Endothelial cell of umbilical vein (primary cell): ENCODE measurements around the gene TBC1D5. TPM values are rescaled to one million over a fixed set of nuclear protein-coding genes. Genes with fewer than 3 reads are reported as not detected.

Source experiments
- BruUV-seq: library from RNA; stranded (reverse); fragments of 400-500 nt; replicated peaks from 2 replicates; lab custom pipeline; 2021; lab: Mats Ljungman, UMichigan
- CTCF ChIA-PET: fragments of 300-600, 350-600 bp; sonication (Branson Sonifier 250); formaldehyde crosslinking; loops from one replicate; lab custom pipeline; 2021; ENCODE audit warnings: antibody characterized with exemption, inconsistent platforms; lab: Charles Lee
- POLR2A ChIA-PET: fragments of 300-600, 350-600 bp; sonication (Branson Sonifier 250); formaldehyde crosslinking; loops from one replicate; lab custom pipeline; 2021; ENCODE audit warnings: antibody characterized with exemption, inconsistent platforms; lab: Charles Lee
- DNase-seq: peaks from one replicate; pipeline ENCODE4 v3.0.0-alpha.2; 2011; ENCODE audit warnings: low read depth, low spot score
- FAIRE-seq: peaks from 2 replicates; lab custom pipeline; 2011; peaks lifted over from hg19 to GRCh38; lab: Jason Lieb, UNC
- H2AFZ ChIP-seq: 2 replicates; pipeline ENCODE4 v1.6.0; 2012; ENCODE audit warnings: low read depth, low read length, control low read depth, inconsistent platforms
- H3K27ac ChIP-seq: 2 replicates; pipeline ENCODE4 v1.5.1; 2011; ENCODE audit warnings: low read depth, mild to moderate bottlenecking, control low read depth, low read length, moderate library complexity; ENCODE audit not compliant: insufficient read depth
- H3K27me3 ChIP-seq, 2 experiments: 2 replicates each; pipeline versions ENCODE4 v1.6.0 to v1.6.1; 2011; ENCODE audit warnings: low read length in 2 of 2, mixed read lengths in 1 of 2; ENCODE audit not compliant: control insufficient read depth in 2 of 2, insufficient read depth in 2 of 2
- H3K36me3 ChIP-seq, 2 experiments: 2 replicates in 1 of 2; 3 replicates in 1 of 2; pipeline ENCODE4 v1.5.1; 2011; ENCODE audit warnings: low read length in 2 of 2, mild to moderate bottlenecking in 1 of 2, moderate library complexity in 1 of 2; ENCODE audit not compliant: control insufficient read depth in 2 of 2, insufficient read depth in 2 of 2; ENCODE audit errors: extremely low read depth in 1 of 2
- H3K4me1 ChIP-seq: 3 replicates; pipeline ENCODE4 v1.5.1; 2011; ENCODE audit warnings: mild to moderate bottlenecking, low read length; ENCODE audit not compliant: control insufficient read depth, insufficient read depth; ENCODE audit errors: extremely low read depth
- H3K4me2 ChIP-seq: 2 replicates; pipeline ENCODE4 v1.6.1; 2011; ENCODE audit warnings: low read length, control low read depth, mixed read lengths; ENCODE audit not compliant: insufficient read depth
- H3K4me3 ChIP-seq, 3 experiments: fragments of 200-600 bp in 1 of 3; sonication (generic), shearing (Covaris generic) in 1 of 3; replicated peaks in 1 of 3; 2 replicates each; pipeline ENCODE4 v1.5.1; 2011 to 2016; ENCODE audit warnings: control low read depth in 3 of 3, low read length in 3 of 3, mild to moderate bottlenecking in 2 of 3, inconsistent platforms in 1 of 3, low read depth in 1 of 3, moderate library complexity in 1 of 3; ENCODE audit not compliant: insufficient read depth in 1 of 3
- H3K79me2 ChIP-seq: 2 replicates; pipeline ENCODE4 v1.6.0; 2012; ENCODE audit warnings: low read length, inconsistent platforms; ENCODE audit not compliant: control insufficient read depth, insufficient read depth
- H3K9ac ChIP-seq: replicated peaks from 2 replicates; pipeline ENCODE3; 2011; ENCODE audit warnings: low read length, control low read depth; ENCODE audit not compliant: insufficient read depth; ENCODE audit errors: extremely low read depth
- H3K9me1 ChIP-seq: replicated peaks from 3 replicates; pipeline ENCODE4 v1.6.0; 2011; ENCODE audit warnings: mild to moderate bottlenecking, low read length; ENCODE audit not compliant: control insufficient read depth, insufficient read depth; ENCODE audit errors: extremely low read depth
- H3K9me3 ChIP-seq: replicated peaks from 2 replicates; pipeline ENCODE4 v1.5.1; 2012; ENCODE audit warnings: low read length, inconsistent platforms; ENCODE audit not compliant: control insufficient read depth, insufficient read depth
- H4K20me1 ChIP-seq: replicated peaks from 2 replicates; pipeline ENCODE3; 2011; ENCODE audit warnings: mild to moderate bottlenecking, low read length; ENCODE audit not compliant: control insufficient read depth, insufficient read depth; ENCODE audit errors: extremely low read depth
- EZH2 ChIP-seq: IDR thresholded peaks from 2 replicates; pipeline ENCODE4 v1.6.1; 2012; ENCODE audit warnings: borderline replicate concordance, low read depth, mild to moderate bottlenecking, moderate library complexity, low read length, inconsistent platforms; ENCODE audit not compliant: severe bottlenecking
- FOS ChIP-seq: IDR thresholded peaks from 2 replicates; pipeline ENCODE4 v1.6.1; 2011; ENCODE audit warnings: mild to moderate bottlenecking, low read length, moderate library complexity, borderline replicate concordance; ENCODE audit not compliant: insufficient read depth
- GATA2 ChIP-seq: IDR thresholded peaks from 2 replicates; pipeline ENCODE4 v1.7.0; 2011; ENCODE audit warnings: low read depth, mild to moderate bottlenecking, moderate library complexity, mixed read lengths, low read length; ENCODE audit not compliant: insufficient read length, insufficient read depth
- JUN ChIP-seq: IDR thresholded peaks from 2 replicates; pipeline ENCODE4 v1.6.1; 2011; ENCODE audit warnings: borderline replicate concordance, low read depth; ENCODE audit not compliant: insufficient read length, insufficient read depth
- MAX ChIP-seq: IDR thresholded peaks from 2 replicates; pipeline ENCODE4 v1.6.1; 2011; ENCODE audit not compliant: insufficient read depth, insufficient read length
- MYC ChIP-seq: IDR thresholded peaks from one replicate; pipeline ENCODE4 v1.6.1; 2011; ENCODE audit warnings: mild to moderate bottlenecking, low read depth, low read length
- POLR2A ChIP-seq: IDR thresholded peaks from 2 replicates; pipeline ENCODE4 v1.6.1; 2012; ENCODE audit warnings: low read depth, mild to moderate bottlenecking, control low read depth, low read length
- POLR2AphosphoS5 ChIP-seq: IDR thresholded peaks from 2 replicates; pipeline ENCODE4 v1.6.1; 2012; ENCODE audit warnings: low read depth, mild to moderate bottlenecking, control low read depth, low read length, moderate library complexity; ENCODE audit not compliant: insufficient read depth
- dilution Hi-C: fragments of 300-500 bp; cut with MboI; formaldehyde crosslinking; loops from one replicate; pipeline ENCODE4 v1.15.0; 2019; ENCODE audit warnings: low sequenced_read_pairs; ENCODE audit not compliant: extremely low pct_ligation_motif_present
- intact Hi-C: fragments of 100-400 bp; cut with micrococcal nuclease; formaldehyde crosslinking; loops from one replicate; pipeline ENCODE4 v1.10.0; 2022
- polyA plus RNA-seq, 4 experiments: library from polyadenylated mRNA; depleted of rRNA in 3 of 4; stranded (reverse) in 3 of 4; unstranded in 1 of 4; fragments of >200 nt; gene quantifications; 2 replicates each; pipeline versions ENCODE4 v1.2.1 to v1.2.3, GENCODE V29; 2011 to 2012; ENCODE audit warnings: missing spikeins in 1 of 4
- total RNA-seq: library from RNA; stranded (reverse); gene quantifications from 2 replicates; pipeline ENCODE4 v1.2.3, GENCODE V29; 2021
- TF ChIP-seq, protein P1 (sequence below), 2 donors: IDR thresholded peaks; 1 replicate in 1 of 2; 2 replicates in 1 of 2; pipeline ENCODE4 v1.5.1; 2011; ENCODE audit warnings: low read length in 2 of 2, mild to moderate bottlenecking in 2 of 2, moderate library complexity in 2 of 2, control low read depth in 1 of 2, inconsistent platforms in 1 of 2, low read depth in 1 of 2; ENCODE audit not compliant: insufficient read depth in 1 of 2; ENCODE audit errors: extremely low read depth in 1 of 2

The TBC1D5 gene
- total and polyA plus RNA-seq, 2 donors (not counting 3 experiments of a cell fraction or from before 2014, with no cell fraction given), result 17.5 to 44.7 TPM

DNA sequence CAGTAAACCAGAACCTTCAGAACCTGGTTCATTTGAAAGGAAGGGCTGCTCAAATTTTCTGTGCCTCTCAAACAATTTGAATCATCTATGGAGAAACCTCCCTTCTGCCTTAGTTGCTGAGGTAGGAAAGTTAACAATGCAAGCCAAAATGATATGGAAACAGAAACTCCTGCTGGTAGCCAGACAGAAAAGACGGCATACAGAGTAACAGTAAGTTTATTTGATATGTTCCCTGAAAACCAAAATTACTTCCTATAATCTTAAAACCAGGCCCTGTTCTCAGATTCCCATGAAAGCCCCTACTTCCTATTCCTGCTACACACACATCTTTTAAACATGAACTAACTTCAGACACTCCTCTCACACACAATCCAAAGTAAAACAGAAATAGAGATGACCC is 86.2 kb downstream of the TBC1D5 start:
- Histone ChIP-seq H3K4me3 (no peak overlapping the region), H3K4me2 (no peak overlapping the region), H3K27me3 (no peaks in the 10 kb centered on the region), H2AFZ (no peak overlapping the region), H3K79me2 (peaks cover 2% of the 10 kb centered on the region), H3K9me3 (no peaks in the 10 kb centered on the region), H4K20me1 (no peaks in the 10 kb centered on the region), H3K4me1 (no peaks in the 10 kb centered on the region), H3K36me3 (no peaks in the 10 kb centered on the region), H3K9ac (no peak overlapping the region), H3K9me1 (no peaks in the 10 kb centered on the region), H3K27ac (no peak overlapping the region)
- no peak for DNase-seq
- dilution Hi-C loops, result no loop called here
- no TSS peak for BruUV-seq
- ChIA-PET CTCF (interaction anchor here (1.1 to 5.7 kb wide), 2 partner anchors 11 to 185 kb away, joined by 3 to 53 read pairs; no protein-coding TSS in a partner anchor), POLR2A (no interaction called here)
- intact Hi-C loops, result no loop called here
- FAIRE-seq, result no peak
- no peak for TF ChIP-seq FOS
- no peak for TF ChIP-seq MYC
- no peak for TF ChIP-seq GATA2
- no peak for TF ChIP-seq JUN
- TF ChIP-seq POLR2AphosphoS5, result no peak
- no peak for TF ChIP-seq POLR2A

GRCh38 chr3:17655743-17656142 is 86.7 kb downstream of the TBC1D5 start:
- Histone ChIP-seq H4K20me1 (no peaks in the 10 kb centered on the region), H3K4me2 (no peak overlapping the region), H3K27ac (no peak overlapping the region), H3K36me3 (no peaks in the 10 kb centered on the region), H3K9ac (no peak overlapping the region), H3K79me2 (peaks cover 2% of the 10 kb centered on the region), H3K4me3 (no peak overlapping the region), H3K9me3 (no peaks in the 10 kb centered on the region), H3K4me1 (no peaks in the 10 kb centered on the region), H3K9me1 (no peaks in the 10 kb centered on the region), H3K27me3 (no peaks in the 10 kb centered on the region), H2AFZ (no peak overlapping the region)
- no TSS peak for BruUV-seq
- TF ChIP-seq MYC, result no peak
- TF ChIP-seq POLR2AphosphoS5, result no peak
- no peak for TF ChIP-seq MAX
- TF ChIP-seq POLR2A, result no peak
- TF ChIP-seq, protein P1, sequence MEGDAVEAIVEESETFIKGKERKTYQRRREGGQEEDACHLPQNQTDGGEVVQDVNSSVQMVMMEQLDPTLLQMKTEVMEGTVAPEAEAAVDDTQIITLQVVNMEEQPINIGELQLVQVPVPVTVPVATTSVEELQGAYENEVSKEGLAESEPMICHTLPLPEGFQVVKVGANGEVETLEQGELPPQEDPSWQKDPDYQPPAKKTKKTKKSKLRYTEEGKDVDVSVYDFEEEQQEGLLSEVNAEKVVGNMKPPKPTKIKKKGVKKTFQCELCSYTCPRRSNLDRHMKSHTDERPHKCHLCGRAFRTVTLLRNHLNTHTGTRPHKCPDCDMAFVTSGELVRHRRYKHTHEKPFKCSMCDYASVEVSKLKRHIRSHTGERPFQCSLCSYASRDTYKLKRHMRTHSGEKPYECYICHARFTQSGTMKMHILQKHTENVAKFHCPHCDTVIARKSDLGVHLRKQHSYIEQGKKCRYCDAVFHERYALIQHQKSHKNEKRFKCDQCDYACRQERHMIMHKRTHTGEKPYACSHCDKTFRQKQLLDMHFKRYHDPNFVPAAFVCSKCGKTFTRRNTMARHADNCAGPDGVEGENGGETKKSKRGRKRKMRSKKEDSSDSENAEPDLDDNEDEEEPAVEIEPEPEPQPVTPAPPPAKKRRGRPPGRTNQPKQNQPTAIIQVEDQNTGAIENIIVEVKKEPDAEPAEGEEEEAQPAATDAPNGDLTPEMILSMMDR (IDR thresholded peaks at IDR 0.05; ENCODE audit: extremely low read depth in 1 of 2, insufficient read depth in 1 of 2, low read depth in 1 of 2, low read length in 2 of 2), result no peak
- TF ChIP-seq FOS, result no peak
- TF ChIP-seq GATA2, result no peak
- TF ChIP-seq JUN, result no peak
- no peak for TF ChIP-seq EZH2
- FAIRE-seq, result no peak
- DNase-seq, result no peak
- dilution Hi-C loops, result no loop called here
- POLR2A ChIA-PET, result no interaction called here
- CTCF ChIA-PET, result interaction anchor here (1.1 to 5.7 kb wide), 2 partner anchors 10 to 185 kb away, joined by 3 to 53 read pairs; no protein-coding TSS in a partner anchor
- intact Hi-C loops, result no loop called here
